Prostate gland (tissue), 2 donors: ENCODE measurements around the gene UBR2. TPM values are rescaled to one million over a fixed set of nuclear protein-coding genes. Genes with fewer than 3 reads are reported as not detected.

Experiments used
- DNase-seq: peaks from one replicate; pipeline ENCODE4 v3.0.0-alpha.2; 2019; ENCODE audit warnings: low spot score
- H3K27ac ChIP-seq, 2 donors: fragments of 200-600 bp; sonication (generic); 2 replicates each; pipeline ENCODE4 v1.5.1; 2017 to 2019
- H3K27me3 ChIP-seq: fragments of 200-600 bp; sonication (generic); replicated peaks from 2 replicates; pipeline ENCODE4 v1.5.1; 2019; ENCODE audit not compliant: insufficient read depth
- H3K36me3 ChIP-seq, 2 donors: fragments of 200-600 bp; sonication (generic); 1 replicate in 1 of 2; 2 replicates in 1 of 2; pipeline versions ENCODE4 v1.5.1 to v1.8.1; 2017 to 2019
- H3K4me1 ChIP-seq: fragments of 200-600 bp; sonication (generic); replicated peaks from 2 replicates; pipeline ENCODE4 v1.5.1; 2019
- H3K4me3 ChIP-seq, 2 donors: fragments of 200-600 bp; sonication (generic); 2 replicates each; pipeline ENCODE4 v1.5.1; 2017 to 2019
- H3K9me3 ChIP-seq: fragments of 200-600 bp; sonication (generic); 2 replicates; pipeline ENCODE4 v1.5.1; 2017
- CTCF ChIP-seq, 4 experiments: fragments of 200-600 bp in 2 of 4; fragments of 450-650 bp in 2 of 4; sonication (generic) in 2 of 4; IDR thresholded peaks; 1 replicate in 3 of 4; 2 replicates in 1 of 4; pipeline ENCODE4 v1.5.1; 2016 to 2019; ENCODE audit warnings: antibody characterized with exemption in 4 of 4, mild to moderate bottlenecking in 2 of 4, moderate library complexity in 2 of 4
- POLR2A ChIP-seq: fragments of 450-650 bp; IDR thresholded peaks from one replicate; pipeline ENCODE4 v1.6.1; 2016; ENCODE audit warnings: antibody characterized with exemption, mild to moderate bottlenecking
- POLR2AphosphoS5 ChIP-seq: sonication (generic); formaldehyde crosslinking; IDR thresholded peaks from one replicate; pipeline ENCODE4 v1.6.1; 2017; ENCODE audit warnings: antibody characterized with exemption
- WGBS: methylation state at CpG from one replicate; pipeline ENCODE4 v1.1.5; 2018; 5-methylcytosine and 5-hydroxymethylcytosine counted together
- intact Hi-C: fragments of 100-400 bp; cut with DNase I; formaldehyde crosslinking; loops from one replicate; pipeline ENCODE4 v1.14.2; 2022
- small RNA-seq, 2 donors: library from RNA; depleted of rRNA; stranded (forward); fragments of <200 nt; gene quantifications; one replicate each; pipeline ENCODE3, GENCODE V24; 2016
- total RNA-seq, 2 donors: library from RNA; depleted of rRNA; stranded (reverse); fragments of >200 nt; gene quantifications; one replicate each; pipeline ENCODE4 v1.1.0, GENCODE V29; 2016

Gene UBR2
- total RNA-seq, 2 donors from 2014 or later, result 24.2 to 25.6 TPM

DNA sequence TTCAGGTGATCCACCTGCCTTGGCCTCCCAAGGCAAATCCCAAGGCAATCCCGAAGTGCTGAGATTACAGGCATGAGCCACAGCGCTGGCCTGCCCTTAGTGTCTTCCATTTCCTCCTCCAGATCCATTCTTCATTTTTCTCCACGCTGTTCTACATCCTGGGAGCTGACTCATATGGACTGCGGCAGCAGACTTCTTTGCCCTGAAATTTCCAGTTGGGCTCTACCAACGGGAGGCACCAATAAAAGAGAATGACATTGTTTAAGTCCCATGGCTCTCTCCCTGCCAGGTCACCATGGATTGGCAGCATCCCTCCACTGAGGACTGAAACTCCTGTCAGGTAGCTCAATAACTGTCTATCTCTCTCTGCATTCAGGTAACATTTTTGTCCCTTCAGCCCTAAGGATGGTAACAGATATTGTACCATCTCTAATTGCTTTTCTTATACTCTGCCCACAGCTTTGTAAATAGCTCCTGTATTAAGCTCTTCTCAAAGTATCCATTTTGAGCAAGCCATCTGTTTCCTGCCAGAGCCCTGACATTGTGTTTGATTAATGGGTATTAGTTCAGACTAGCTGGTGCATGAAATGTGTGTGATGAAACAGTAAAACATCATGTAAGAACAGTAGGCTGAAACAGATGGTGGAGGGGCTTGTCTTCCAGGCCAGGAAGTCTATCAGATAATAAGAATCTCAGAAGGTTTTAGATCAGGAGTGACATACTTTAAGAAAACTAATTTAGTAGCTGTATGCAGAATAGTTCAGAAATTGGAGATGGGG is 178.5 kb downstream of the UBR2 start:
- Histone ChIP-seq H3K4me3 (no peak overlapping the region), H3K36me3 (no peaks in the 10 kb centered on the region), H3K27ac (no peak overlapping the region), H3K9me3 (no peaks in the 10 kb centered on the region), H3K27me3 (no peaks in the 10 kb centered on the region), H3K4me1 (no peaks in the 10 kb centered on the region)
- 59% methylated on average over 5 of the region's 5 CpGs for WGBS
- intact Hi-C loops, result loop anchor here (10.0 kb wide), 1 partner anchor 82 kb away; no protein-coding TSS in a partner anchor
- no peak for DNase-seq
- TF ChIP-seq POLR2AphosphoS5 (no peak), POLR2A (no peak), CTCF (IDR thresholded peaks at IDR 0.05) (no peak)

Small RNA genes lying within 50 kb of the gene (small RNA-seq; reads per million reads assigned to genes)
- 0 reads per million in 2 donors for gene RNU6-890P

Other genes with a start within 250 kb of the UBR2 start
- 10 to 100 TPM in 1 of 2 donors, 1 to 10 TPM in 1; 9.5 to 34.8 TPM for gene TRERF1, start 112.1 kb upstream of the UBR2 start, total RNA-seq
- 1 to 10 TPM in 1 of 2 donors, under 1 TPM in 1; 0.27 to 3.3 TPM for gene PRPH2, start 158.6 kb downstream of the UBR2 start, total RNA-seq
- 10 to 100 TPM; 43.4 to 59.8 TPM for gene TBCC, start 182.1 kb downstream of the UBR2 start, total RNA-seq
- gene BICRAL, start 218.0 kb downstream of the UBR2 start, total RNA-seq, result 10 to 100 TPM; 21.0 to 26.2 TPM